ENCODE data around the gene ALKBH3. TPM values are rescaled to one million over a fixed set of nuclear protein-coding genes. Genes with fewer than 3 reads are reported as not detected.

The ALKBH3 gene
- total RNA-seq, 1 donor from 2014 or later = 27.3 TPM

GRCh38 chr11:43905813-43906241 is 25.2 kb downstream of the ALKBH3 start:
- Mint-ChIP-seq H3K27ac (ENCODE audit: unreplicated experiment) (peak overlapping the region; percentile 96), H3K4me1 (ENCODE audit: unreplicated experiment) (peaks cover 15% of the 10 kb centered on the region), H3K4me3 (ENCODE audit: unreplicated experiment) (no peak overlapping the region), H3K36me3 (ENCODE audit: low read depth, unreplicated experiment) (peaks cover 23% of the 10 kb centered on the region), H3K27me3 (ENCODE audit: unreplicated experiment) (peaks cover 2% of the 10 kb centered on the region), H3K9me3 (ENCODE audit: unreplicated experiment) (no peaks in the 10 kb centered on the region)
- no peak for TF ChIP-seq CTCF (IDR thresholded peaks at IDR 0.05; ENCODE audit: unreplicated experiment)
- DNase-seq (ENCODE audit: low spot score) = peak; percentile 41

GRCh38 chr11:43907028-43907975 is 26.7 kb downstream of the ALKBH3 start:
- peak overlapping the region; percentile 44 for H3K27ac Mint-ChIP-seq (ENCODE audit: unreplicated experiment)
- peaks cover 2% of the 10 kb centered on the region for H3K27me3 Mint-ChIP-seq (ENCODE audit: unreplicated experiment)
- H3K9me3 Mint-ChIP-seq (ENCODE audit: unreplicated experiment) = no peaks in the 10 kb centered on the region
- H3K4me3 Mint-ChIP-seq (ENCODE audit: unreplicated experiment) = peak overlapping the region; percentile 69
- peaks cover 15% of the 10 kb centered on the region for H3K4me1 Mint-ChIP-seq (ENCODE audit: unreplicated experiment)
- TF ChIP-seq CTCF (IDR thresholded peaks at IDR 0.05; ENCODE audit: unreplicated experiment) = no peak
- peaks cover 15% of the 10 kb centered on the region for H3K36me3 Mint-ChIP-seq (ENCODE audit: low read depth, unreplicated experiment)
- no peak for DNase-seq (ENCODE audit: low spot score)

- Mint-ChIP-seq H3K4me3 (ENCODE audit: unreplicated experiment) (no peak overlapping the region), H3K27me3 (ENCODE audit: unreplicated experiment) (peaks cover 2% of the 10 kb centered on the region), H3K36me3 (ENCODE audit: low read depth, unreplicated experiment) (peaks cover 15% of the 10 kb centered on the region), H3K4me1 (ENCODE audit: unreplicated experiment) (peaks cover 15% of the 10 kb centered on the region), H3K27ac (ENCODE audit: unreplicated experiment) (no peak overlapping the region), H3K9me3 (ENCODE audit: unreplicated experiment) (no peaks in the 10 kb centered on the region)
- no peak for TF ChIP-seq CTCF (IDR thresholded peaks at IDR 0.05; ENCODE audit: unreplicated experiment)
- no peak for DNase-seq (ENCODE audit: low spot score)
These were observed 27.6 kb downstream of the ALKBH3 start for GRCh38 chr11:43908191-43908590.

- Mint-ChIP-seq H3K4me1 (ENCODE audit: unreplicated experiment) (peaks cover 15% of the 10 kb centered on the region), H3K9me3 (ENCODE audit: unreplicated experiment) (no peaks in the 10 kb centered on the region), H3K4me3 (ENCODE audit: unreplicated experiment) (no peak overlapping the region), H3K36me3 (ENCODE audit: low read depth, unreplicated experiment) (peaks cover 15% of the 10 kb centered on the region), H3K27ac (ENCODE audit: unreplicated experiment) (no peak overlapping the region), H3K27me3 (ENCODE audit: unreplicated experiment) (peaks cover 2% of the 10 kb centered on the region)
- no peak for DNase-seq (ENCODE audit: low spot score)
- TF ChIP-seq CTCF (IDR thresholded peaks at IDR 0.05; ENCODE audit: unreplicated experiment) = no peak
These were observed 28.1 kb downstream of the ALKBH3 start for GRCh38 chr11:43908683-43909082.

GRCh38 chr11:43913829-43914380 is 33.3 kb downstream of the ALKBH3 start:
- H3K9me3 Mint-ChIP-seq (ENCODE audit: unreplicated experiment) = no peaks in the 10 kb centered on the region
- H3K4me3 Mint-ChIP-seq (ENCODE audit: unreplicated experiment) = no peak overlapping the region
- H3K27ac Mint-ChIP-seq (ENCODE audit: unreplicated experiment) = no peak overlapping the region
- DNase-seq (ENCODE audit: low spot score) = no peak
- H3K27me3 Mint-ChIP-seq (ENCODE audit: unreplicated experiment) = no peaks in the 10 kb centered on the region
- peaks cover 10% of the 10 kb centered on the region for H3K36me3 Mint-ChIP-seq (ENCODE audit: low read depth, unreplicated experiment)
- no peaks in the 10 kb centered on the region for H3K4me1 Mint-ChIP-seq (ENCODE audit: unreplicated experiment)
- no peak for TF ChIP-seq CTCF (IDR thresholded peaks at IDR 0.05; ENCODE audit: unreplicated experiment)
